AG09319 (cell line): Measurements from ENCODE around the gene CTNNA1.

Experiments
- DNase-seq: peaks from one replicate; pipeline ENCODE4 v3.0.0-alpha.2; 2010; ENCODE audit warnings: low read depth; ENCODE audit errors: extremely low read depth
- CTCF ChIP-seq: IDR thresholded peaks from 2 replicates; pipeline ENCODE4 v1.5.1; 2011; ENCODE audit warnings: low read depth, mild to moderate bottlenecking, inconsistent platforms, low read length, moderate library complexity

Gene CTNNA1

GRCh38 chr5:138889994-138890393, 136.8 kb downstream of the CTNNA1 start:
- no peak for TF ChIP-seq CTCF
- no peak for DNase-seq

GRCh38 chr5:138890644-138891043, 137.4 kb downstream of the CTNNA1 start:
- no peak for TF ChIP-seq CTCF
- no peak for DNase-seq

- DNase-seq = no peak
- no peak for TF ChIP-seq CTCF
These were observed 142.7 kb downstream of the CTNNA1 start for GRCh38 chr5:138895918-138896317.

GRCh38 chr5:138898299-138898698, 145.1 kb downstream of the CTNNA1 start:
- TF ChIP-seq CTCF = no peak
- DNase-seq = no peak

- DNase-seq = no peak
These were observed 145.5 kb downstream of the CTNNA1 start for GRCh38 chr5:138898742-138899141.

GRCh38 chr5:138900281-138900965, 147.2 kb downstream of the CTNNA1 start:
- no peak for TF ChIP-seq CTCF
- no peak for DNase-seq

More at GRCh38 chr5:138898742-138899141, 145.5 kb downstream of the CTNNA1 start:
- TF ChIP-seq CTCF = no peak

- no peak for DNase-seq
- TF ChIP-seq CTCF = no peak
These were observed 148.5 kb downstream of the CTNNA1 start for GRCh38 chr5:138901716-138902115.
